ENCODE results near the gene IL1F10.

IL1F10 gene

GRCh38 chr2:113117541-113118262 lies 49.9 kb downstream of the IL1F10 start:
- H3K9ac ChIP-seq (ENCODE audit: low read depth in 1 of 2, low read length in 2 of 2) = no peak overlapping the region
- H3K4me1 ChIP-seq (ENCODE audit: control insufficient read depth in 2 of 2, insufficient read depth in 2 of 2, low read length in 2 of 2) = peaks cover 3 to 11% of the 10 kb centered on the region in 2 donors
- peak overlapping the region in 1 of 2 donors; percentile 68 for H3K27ac ChIP-seq (ENCODE audit: low read depth in 2 of 2, low read length in 2 of 2)
- H3K36me3 ChIP-seq (ENCODE audit: control insufficient read depth in 2 of 2, insufficient read depth in 2 of 2, low read length in 2 of 2) = no peaks in the 10 kb centered on the region
- no peaks in the 10 kb centered on the region for H3K27me3 ChIP-seq (ENCODE audit: control insufficient read depth in 2 of 2, insufficient read depth in 2 of 2, low read length in 2 of 2)
- H3K4me3 ChIP-seq (ENCODE audit: low read length in 2 of 2) = peak overlapping the region in 1 of 2 donors; percentile 31
- no peaks in the 10 kb centered on the region for H3K9me3 ChIP-seq (ENCODE audit: control insufficient read depth in 2 of 2, low read length in 2 of 2)

GRCh38 chr2:113118263-113118657 lies 50.5 kb downstream of the IL1F10 start:
- H3K36me3 ChIP-seq (ENCODE audit: control insufficient read depth in 2 of 2, insufficient read depth in 2 of 2, low read length in 2 of 2) = no peaks in the 10 kb centered on the region
- peak overlapping the region in 1 of 2 donors; percentile 68 for H3K27ac ChIP-seq (ENCODE audit: low read depth in 2 of 2, low read length in 2 of 2)
- H3K4me1 ChIP-seq (ENCODE audit: control insufficient read depth in 2 of 2, insufficient read depth in 2 of 2, low read length in 2 of 2) = peaks cover 3 to 11% of the 10 kb centered on the region in 2 donors
- H3K27me3 ChIP-seq (ENCODE audit: control insufficient read depth in 2 of 2, insufficient read depth in 2 of 2, low read length in 2 of 2) = no peaks in the 10 kb centered on the region
- H3K9me3 ChIP-seq (ENCODE audit: control insufficient read depth in 2 of 2, low read length in 2 of 2) = no peaks in the 10 kb centered on the region
- no peak overlapping the region for H3K9ac ChIP-seq (ENCODE audit: low read depth in 1 of 2, low read length in 2 of 2)
- H3K4me3 ChIP-seq (ENCODE audit: low read length in 2 of 2) = peak overlapping the region in 1 of 2 donors; percentile 31

- H3K4me1 ChIP-seq (ENCODE audit: control insufficient read depth in 2 of 2, insufficient read depth in 2 of 2, low read length in 2 of 2) = peaks cover 3 to 11% of the 10 kb centered on the region in 2 donors
- no peak overlapping the region for H3K4me3 ChIP-seq (ENCODE audit: low read length in 2 of 2)
- no peak overlapping the region for H3K27ac ChIP-seq (ENCODE audit: low read depth in 2 of 2, low read length in 2 of 2)
- H3K27me3 ChIP-seq (ENCODE audit: control insufficient read depth in 2 of 2, insufficient read depth in 2 of 2, low read length in 2 of 2) = no peaks in the 10 kb centered on the region
- no peaks in the 10 kb centered on the region for H3K9me3 ChIP-seq (ENCODE audit: control insufficient read depth in 2 of 2, low read length in 2 of 2)
- no peak overlapping the region for H3K9ac ChIP-seq (ENCODE audit: low read depth in 1 of 2, low read length in 2 of 2)
- H3K36me3 ChIP-seq (ENCODE audit: control insufficient read depth in 2 of 2, insufficient read depth in 2 of 2, low read length in 2 of 2) = no peaks in the 10 kb centered on the region
Measured at GRCh38 chr2:113119111-113119510, 51.3 kb downstream of the IL1F10 start.

- H3K27ac ChIP-seq (ENCODE audit: low read depth in 2 of 2, low read length in 2 of 2) = no peak overlapping the region
- H3K9ac ChIP-seq (ENCODE audit: low read depth in 1 of 2, low read length in 2 of 2) = no peak overlapping the region
- H3K4me3 ChIP-seq (ENCODE audit: low read length in 2 of 2) = no peak overlapping the region
Measured at GRCh38 chr2:113120861-113121260, 53.1 kb downstream of the IL1F10 start.

GRCh38 chr2:113122364-113122763 lies 54.6 kb downstream of the IL1F10 start:
- Histone ChIP-seq H3K27me3 (ENCODE audit: control insufficient read depth in 2 of 2, insufficient read depth in 2 of 2, low read length in 2 of 2) (no peaks in the 10 kb centered on the region), H3K9me3 (ENCODE audit: control insufficient read depth in 2 of 2, low read length in 2 of 2) (no peaks in the 10 kb centered on the region), H3K9ac (ENCODE audit: low read depth in 1 of 2, low read length in 2 of 2) (no peak overlapping the region), H3K27ac (ENCODE audit: low read depth in 2 of 2, low read length in 2 of 2) (no peak overlapping the region), H3K4me1 (ENCODE audit: control insufficient read depth in 2 of 2, insufficient read depth in 2 of 2, low read length in 2 of 2) (peaks cover 4 to 7% of the 10 kb centered on the region in 2 donors), H3K4me3 (ENCODE audit: low read length in 2 of 2) (no peak overlapping the region), H3K36me3 (ENCODE audit: control insufficient read depth in 2 of 2, insufficient read depth in 2 of 2, low read length in 2 of 2) (no peaks in the 10 kb centered on the region)

More at GRCh38 chr2:113120861-113121260, 53.1 kb downstream of the IL1F10 start:
- peaks cover 6 to 11% of the 10 kb centered on the region in 2 donors for H3K4me1 ChIP-seq (ENCODE audit: control insufficient read depth in 2 of 2, insufficient read depth in 2 of 2, low read length in 2 of 2)
- H3K36me3 ChIP-seq (ENCODE audit: control insufficient read depth in 2 of 2, insufficient read depth in 2 of 2, low read length in 2 of 2) = no peaks in the 10 kb centered on the region
- no peaks in the 10 kb centered on the region for H3K9me3 ChIP-seq (ENCODE audit: control insufficient read depth in 2 of 2, low read length in 2 of 2)
- no peaks in the 10 kb centered on the region for H3K27me3 ChIP-seq (ENCODE audit: control insufficient read depth in 2 of 2, insufficient read depth in 2 of 2, low read length in 2 of 2)

GRCh38 chr2:113123726-113124125 lies 56.0 kb downstream of the IL1F10 start:
- H3K9me3 ChIP-seq (ENCODE audit: control insufficient read depth in 2 of 2, low read length in 2 of 2) = no peaks in the 10 kb centered on the region
- H3K27me3 ChIP-seq (ENCODE audit: control insufficient read depth in 2 of 2, insufficient read depth in 2 of 2, low read length in 2 of 2) = no peaks in the 10 kb centered on the region
- no peak overlapping the region for H3K27ac ChIP-seq (ENCODE audit: low read depth in 2 of 2, low read length in 2 of 2)
- H3K36me3 ChIP-seq (ENCODE audit: control insufficient read depth in 2 of 2, insufficient read depth in 2 of 2, low read length in 2 of 2) = no peaks in the 10 kb centered on the region
- H3K4me1 ChIP-seq (ENCODE audit: control insufficient read depth in 2 of 2, insufficient read depth in 2 of 2, low read length in 2 of 2) = peaks cover 0 to 4% of the 10 kb centered on the region in 2 donors
- no peak overlapping the region for H3K4me3 ChIP-seq (ENCODE audit: low read length in 2 of 2)
- no peak overlapping the region for H3K9ac ChIP-seq (ENCODE audit: low read depth in 1 of 2, low read length in 2 of 2)

GRCh38 chr2:113124181-113124961 lies 56.6 kb downstream of the IL1F10 start:
- no peaks in the 10 kb centered on the region for H3K36me3 ChIP-seq (ENCODE audit: control insufficient read depth in 2 of 2, insufficient read depth in 2 of 2, low read length in 2 of 2)
- H3K9me3 ChIP-seq (ENCODE audit: control insufficient read depth in 2 of 2, low read length in 2 of 2) = no peaks in the 10 kb centered on the region
- peaks cover 0 to 4% of the 10 kb centered on the region in 2 donors for H3K4me1 ChIP-seq (ENCODE audit: control insufficient read depth in 2 of 2, insufficient read depth in 2 of 2, low read length in 2 of 2)
- no peak overlapping the region for H3K4me3 ChIP-seq (ENCODE audit: low read length in 2 of 2)
- H3K27ac ChIP-seq (ENCODE audit: low read depth in 2 of 2, low read length in 2 of 2) = no peak overlapping the region
- no peaks in the 10 kb centered on the region for H3K27me3 ChIP-seq (ENCODE audit: control insufficient read depth in 2 of 2, insufficient read depth in 2 of 2, low read length in 2 of 2)
- no peak overlapping the region for H3K9ac ChIP-seq (ENCODE audit: low read depth in 1 of 2, low read length in 2 of 2)

All from mucosa of rectum (tissue), 2 donors.